ELF-1 (cell line): ENCODE data around the gene KSR2.
"Not testable (repeated sequence)": the region's sequence is repeated elsewhere in the genome, so short reads cannot be mapped to it uniquely, and the experiment has no call there.

Source experiments
- DNase-seq: peaks from one replicate; pipeline ENCODE4 v3.0.0-alpha.2; 2016; ENCODE audit warnings: low read depth, low spot score

Gene KSR2

GRCh38 chr12:117761528-117762100 lies 207.2 kb downstream of the KSR2 start:
- no peak for DNase-seq

GRCh38 chr12:117760990-117761389 lies 207.8 kb downstream of the KSR2 start:
- no peak for DNase-seq

- no peak for DNase-seq
Observed at GRCh38 chr12:117750657-117751056, 218.1 kb downstream of the KSR2 start.

GRCh38 chr12:117749431-117749830 lies 219.4 kb downstream of the KSR2 start:
- no peak for DNase-seq

GRCh38 chr12:117746358-117746757 lies 222.4 kb downstream of the KSR2 start:
- DNase-seq = not testable (repeated sequence)

GRCh38 chr12:117744418-117744817 lies 224.4 kb downstream of the KSR2 start:
- DNase-seq = peak; percentile 3

GRCh38 chr12:117743761-117744160 lies 225.0 kb downstream of the KSR2 start:
- no peak for DNase-seq

GRCh38 chr12:117742721-117743120 lies 226.1 kb downstream of the KSR2 start:
- no peak for DNase-seq

- no peak for DNase-seq
Observed at GRCh38 chr12:117738233-117738632, 230.6 kb downstream of the KSR2 start.

- DNase-seq = no peak
Observed at GRCh38 chr12:117733549-117733805, 235.3 kb downstream of the KSR2 start.

- no peak for DNase-seq
Observed at GRCh38 chr12:117732761-117733548, 235.8 kb downstream of the KSR2 start.

- not testable (repeated sequence) for DNase-seq
Observed at GRCh38 chr12:117731131-117731530, 237.7 kb downstream of the KSR2 start.

GRCh38 chr12:117727301-117727700 lies 241.5 kb downstream of the KSR2 start:
- no peak for DNase-seq

- DNase-seq = no peak
Observed at GRCh38 chr12:117724543-117724942, 244.2 kb downstream of the KSR2 start.

GRCh38 chr12:117718559-117718958 lies 250.2 kb downstream of the KSR2 start:
- DNase-seq = no peak

GRCh38 chr12:117718141-117718540 lies 250.6 kb downstream of the KSR2 start:
- DNase-seq = no peak

- DNase-seq = no peak
Observed at GRCh38 chr12:117714203-117714602, 254.6 kb downstream of the KSR2 start.

GRCh38 chr12:117710121-117710520 lies 258.7 kb downstream of the KSR2 start:
- no peak for DNase-seq

GRCh38 chr12:117707861-117708260 lies 260.9 kb downstream of the KSR2 start:
- DNase-seq = no peak

GRCh38 chr12:117703584-117703983 lies 265.2 kb downstream of the KSR2 start:
- DNase-seq = no peak

- DNase-seq = no peak
Observed at GRCh38 chr12:117702741-117703140, 266.0 kb downstream of the KSR2 start.

GRCh38 chr12:117699575-117699974 lies 269.2 kb downstream of the KSR2 start:
- no peak for DNase-seq

- no peak for DNase-seq
Observed at GRCh38 chr12:117699118-117699517, 269.7 kb downstream of the KSR2 start.

- DNase-seq = no peak
Observed at GRCh38 chr12:117695956-117696355, 272.8 kb downstream of the KSR2 start.
